ENCODE data around the gene RRP9. TPM values are rescaled to one million over a fixed set of nuclear protein-coding genes. Genes with fewer than 3 reads are reported as not detected.
A peak's percentile ranks its signal among the peaks of the same experiment; 100 is the strongest.

RRP9 gene
- total and polyA plus RNA-seq, 4 experiments from 2014 or later: 15.2 to 20.7 (median 18.3) TPM

- Histone ChIP-seq H3K36me3 (ENCODE audit: insufficient read depth, low read length) (no peaks in the 10 kb centered on the region), H3K27me3 (ENCODE audit: insufficient read depth, low read length) (no peaks in the 10 kb centered on the region), H3K4me3 (ENCODE audit: low read length in 2 of 2) (no peak overlapping the region), H3K9me3 (ENCODE audit: control insufficient read depth in 1 of 2, low read length in 2 of 2) (no peaks in the 10 kb centered on the region), H3K27ac (ENCODE audit: low read depth, low read length) (no peak overlapping the region), H3K4me1 (ENCODE audit: insufficient read depth, low read length) (peaks cover 26% of the 10 kb centered on the region)
- Mint-ChIP-seq H3K4me3 (peak overlapping the region in 2 of 8 donors; percentile 57 to 69), H3K9me3 (no peaks in the 10 kb centered on the region), H3K27me3 (no peaks in the 10 kb centered on the region), H3K4me1 (peaks cover 7 to 29% (median 23%) of the 10 kb centered on the region in 4 donors), H3K36me3 (no peaks in the 10 kb centered on the region), H3K27ac (peak overlapping the region; percentile 5 to 84 (median 70))
- POLR2A ChIA-PET (ENCODE audit: partially characterized antibody): interaction anchor here (5.3 to 8.2 kb wide), 2 partner anchors 10 to 11 kb away, joined by 59 to 65 read pairs; partner anchors contain the start of genes ABHD14A, ABHD14B and RPL29
- DNase-seq: no peak
- CTCF ChIA-PET (ENCODE audit: partially characterized antibody): interaction anchor here (4.5 kb wide), 1 partner anchor 9 kb away, joined by 29 read pairs; the partner anchor contains the start of gene RPL29
- intact Hi-C loops (cut with micrococcal nuclease): no loop called here
Measured at GRCh38 chr3:51985063-51985462, 43.4 kb upstream of the RRP9 start.

GRCh38 chr3:51984269-51984647 lies 42.6 kb upstream of the RRP9 start:
- Mint-ChIP-seq H3K36me3 (no peaks in the 10 kb centered on the region), H3K4me3 (peak overlapping the region in 6 of 8 donors; percentile 46 to 91 (median 86)), H3K9me3 (no peaks in the 10 kb centered on the region), H3K4me1 (peaks cover 7 to 29% (median 23%) of the 10 kb centered on the region in 4 donors), H3K27me3 (no peaks in the 10 kb centered on the region), H3K27ac (peak overlapping the region in 6 of 7 donors; percentile 61 to 84 (median 74))
- no peak for DNase-seq
- Histone ChIP-seq H3K9me3 (ENCODE audit: control insufficient read depth in 1 of 2, low read length in 2 of 2) (no peaks in the 10 kb centered on the region), H3K4me1 (ENCODE audit: insufficient read depth, low read length) (peaks cover 26% of the 10 kb centered on the region), H3K36me3 (ENCODE audit: insufficient read depth, low read length) (no peaks in the 10 kb centered on the region), H3K27ac (ENCODE audit: low read depth, low read length) (no peak overlapping the region), H3K4me3 (ENCODE audit: low read length in 2 of 2) (no peak overlapping the region), H3K27me3 (ENCODE audit: insufficient read depth, low read length) (no peaks in the 10 kb centered on the region)
- CTCF ChIA-PET (ENCODE audit: partially characterized antibody): interaction anchor here (1.7 to 4.5 kb wide), 4 partner anchors 9 to 42 kb away, joined by 4 to 47 read pairs (median 24); partner anchors contain the start of genes ABHD14A, ABHD14B, PARP3 and RPL29
- intact Hi-C loops (cut with micrococcal nuclease): no loop called here
- POLR2A ChIA-PET (ENCODE audit: partially characterized antibody): interaction anchor here (0.7 to 8.2 kb wide), 4 partner anchors 10 to 293 kb away, joined by 4 to 65 read pairs (median 40); partner anchors contain the start of genes ABHD14A, ABHD14B, DUSP7 and RPL29

GRCh38 chr3:51983578-51984268 lies 42.0 kb upstream of the RRP9 start:
- Histone ChIP-seq H3K36me3 (ENCODE audit: insufficient read depth, low read length) (no peaks in the 10 kb centered on the region), H3K27ac (ENCODE audit: low read depth, low read length) (peak overlapping the region; percentile 77), H3K4me3 (ENCODE audit: low read length in 2 of 2) (peak overlapping the region; percentile 29 to 36), H3K27me3 (ENCODE audit: insufficient read depth, low read length) (no peaks in the 10 kb centered on the region), H3K9me3 (ENCODE audit: control insufficient read depth in 1 of 2, low read length in 2 of 2) (no peaks in the 10 kb centered on the region), H3K4me1 (ENCODE audit: insufficient read depth, low read length) (peaks cover 26% of the 10 kb centered on the region)
- peaks cover 7 to 29% (median 24%) of the 10 kb centered on the region in 4 donors for H3K4me1 Mint-ChIP-seq
- POLR2A ChIA-PET (ENCODE audit: partially characterized antibody): interaction anchor here (0.6 to 8.2 kb wide), 14 partner anchors 8 to 1416 kb away, joined by 3 to 65 read pairs (median 8); partner anchors contain the start of genes ABHD14A, ABHD14B, C3orf18 and DUSP7
- CTCF ChIA-PET (ENCODE audit: partially characterized antibody): interaction anchor here (0.6 to 4.5 kb wide), 9 partner anchors 10 to 588 kb away, joined by 3 to 47 read pairs (median 4); partner anchors contain the start of genes ABHD14A, ABHD14B, DUSP7 and PARP3
- no peaks in the 10 kb centered on the region for H3K36me3 Mint-ChIP-seq
- H3K27ac Mint-ChIP-seq: peak overlapping the region; percentile 84 to 97 (median 92)
- peak overlapping the region; percentile 83 to 96 (median 90) for H3K4me3 Mint-ChIP-seq
- no peaks in the 10 kb centered on the region for H3K9me3 Mint-ChIP-seq
- intact Hi-C loops (cut with micrococcal nuclease): loop anchor here (1.0 kb wide), 1 partner anchor 8 kb away; the partner anchor contains the start of gene ABHD14A
- no peak for DNase-seq
- no peaks in the 10 kb centered on the region for H3K27me3 Mint-ChIP-seq

- POLR2A ChIA-PET (ENCODE audit: partially characterized antibody): interaction anchor here (0.8 to 8.2 kb wide), 13 partner anchors 9 to 305 kb away, joined by 3 to 65 read pairs (median 8); partner anchors contain the start of genes ABHD14A, ABHD14B, DUSP7 and GLYCTK
- Mint-ChIP-seq H3K4me1 (peaks cover 7 to 29% (median 24%) of the 10 kb centered on the region in 4 donors), H3K4me3 (peak within 1 kb of the TSS; percentile 90 to 97 (median 94)), H3K27ac (peak within 1 kb of the TSS; percentile 84 to 98 (median 94)), H3K36me3 (no peaks in the 10 kb centered on the region), H3K9me3 (no peaks in the 10 kb centered on the region), H3K27me3 (no peaks in the 10 kb centered on the region)
- CTCF ChIA-PET (ENCODE audit: partially characterized antibody): interaction anchor here (0.6 to 4.5 kb wide), 10 partner anchors 9 to 589 kb away, joined by 3 to 47 read pairs (median 4); partner anchors contain the start of genes ABHD14A, ABHD14B, DUSP7 and PARP3
- no peaks in the 10 kb centered on the region for H3K27me3 ChIP-seq (ENCODE audit: insufficient read depth, low read length)
- H3K27ac ChIP-seq (ENCODE audit: low read depth, low read length): peak within 1 kb of the TSS; percentile 77
- H3K36me3 ChIP-seq (ENCODE audit: insufficient read depth, low read length): no peaks in the 10 kb centered on the region
- DNase-seq: peak; percentile 54 to 83 (median 60)
- no peaks in the 10 kb centered on the region for H3K9me3 ChIP-seq (ENCODE audit: control insufficient read depth in 1 of 2, low read length in 2 of 2)
- peaks cover 26% of the 10 kb centered on the region for H3K4me1 ChIP-seq (ENCODE audit: insufficient read depth, low read length)
- intact Hi-C loops (cut with micrococcal nuclease): loop anchor here (1.0 kb wide), 1 partner anchor 8 kb away; the partner anchor contains the start of gene ABHD14A
- H3K4me3 ChIP-seq (ENCODE audit: low read length in 2 of 2): peak within 1 kb of the TSS; percentile 36 to 55
Measured at GRCh38 chr3:51982838-51983577, 41.3 kb upstream of the RRP9 start, which contains the start of gene ACY1. ACY1 (plus strand) TSS chr3:51983535; CDS start chr3:51984065, 530 bp downstream.

- H3K27me3 Mint-ChIP-seq: no peaks in the 10 kb centered on the region
- DNase-seq: peak in 1 of 5 donors; percentile 23
- H3K4me1 Mint-ChIP-seq: peaks cover 7 to 32% (median 26%) of the 10 kb centered on the region in 4 donors
Measured at GRCh38 chr3:51982352-51982837, 40.7 kb upstream of the RRP9 start.

GRCh38 chr3:51980253-51980652 lies 38.5 kb upstream of the RRP9 start:
- H3K27ac Mint-ChIP-seq: no peak overlapping the region
- no peaks in the 10 kb centered on the region for H3K36me3 ChIP-seq (ENCODE audit: insufficient read depth, low read length)
- CTCF ChIA-PET (ENCODE audit: partially characterized antibody): interaction anchor here (1.1 to 4.4 kb wide), 2 partner anchors 21 to 38 kb away, joined by 3 to 19 read pairs; partner anchors contain the start of genes PARP3 and RRP9
- peak overlapping the region in 1 of 8 donors; percentile 41 for H3K4me3 Mint-ChIP-seq
- no peak overlapping the region for H3K27ac ChIP-seq (ENCODE audit: low read depth, low read length)
- no peaks in the 10 kb centered on the region for H3K27me3 ChIP-seq (ENCODE audit: insufficient read depth, low read length)
- intact Hi-C loops (cut with micrococcal nuclease): no loop called here
- no peak overlapping the region for H3K4me3 ChIP-seq (ENCODE audit: low read length in 2 of 2)
- no peaks in the 10 kb centered on the region for H3K36me3 Mint-ChIP-seq
- H3K4me1 Mint-ChIP-seq: peaks cover 21 to 53% (median 42%) of the 10 kb centered on the region in 4 donors
- POLR2A ChIA-PET (ENCODE audit: partially characterized antibody): interaction anchor here (0.6 to 8.2 kb wide), 4 partner anchors 12 to 27 kb away, joined by 3 to 59 read pairs (median 26); partner anchors contain the start of genes PCBP4 and RPL29
- no peak for DNase-seq
- no peaks in the 10 kb centered on the region for H3K9me3 ChIP-seq (ENCODE audit: control insufficient read depth in 1 of 2, low read length in 2 of 2)
- H3K9me3 Mint-ChIP-seq: no peaks in the 10 kb centered on the region
- peaks cover 49% of the 10 kb centered on the region for H3K4me1 ChIP-seq (ENCODE audit: insufficient read depth, low read length)
- no peaks in the 10 kb centered on the region for H3K27me3 Mint-ChIP-seq

More at GRCh38 chr3:51982352-51982837, 40.7 kb upstream of the RRP9 start:
- ChIA-PET CTCF (ENCODE audit: partially characterized antibody) (interaction anchor here (0.8 to 4.5 kb wide), 8 partner anchors 9 to 480 kb away, joined by 3 to 47 read pairs (median 9); partner anchors contain the start of genes ABHD14A, ABHD14B, DUSP7 and PARP3), POLR2A (ENCODE audit: partially characterized antibody) (interaction anchor here (0.8 to 8.2 kb wide), 13 partner anchors 8 to 305 kb away, joined by 3 to 65 read pairs (median 8); partner anchors contain the start of genes ABHD14A, ABHD14B, DUSP7 and GLYCTK)
- H3K4me3 Mint-ChIP-seq: peak overlapping the region; percentile 90 to 97 (median 94)
- peaks cover 32% of the 10 kb centered on the region for H3K4me1 ChIP-seq (ENCODE audit: insufficient read depth, low read length)
- no peaks in the 10 kb centered on the region for H3K9me3 Mint-ChIP-seq
- H3K9me3 ChIP-seq (ENCODE audit: control insufficient read depth in 1 of 2, low read length in 2 of 2): no peaks in the 10 kb centered on the region
- peak overlapping the region; percentile 77 for H3K27ac ChIP-seq (ENCODE audit: low read depth, low read length)
- peak overlapping the region; percentile 36 to 55 for H3K4me3 ChIP-seq (ENCODE audit: low read length in 2 of 2)
- intact Hi-C loops (cut with micrococcal nuclease): no loop called here
- H3K27me3 ChIP-seq (ENCODE audit: insufficient read depth, low read length): no peaks in the 10 kb centered on the region
- H3K27ac Mint-ChIP-seq: peak overlapping the region; percentile 74 to 98 (median 92)
- no peaks in the 10 kb centered on the region for H3K36me3 ChIP-seq (ENCODE audit: insufficient read depth, low read length)
- no peaks in the 10 kb centered on the region for H3K36me3 Mint-ChIP-seq
